AML-193 (cell line): ENCODE results near the gene SNRPD2.
"Not testable (repeated sequence)": the region's sequence is repeated elsewhere in the genome, so short reads cannot be mapped to it uniquely, and the experiment has no call there.

Experiments used
- DNase-seq, 2 experiments: peaks; one replicate each; lab custom pipeline; 2025; lab: John Stamatoyannopoulos, UW

SNRPD2 gene

DNA sequence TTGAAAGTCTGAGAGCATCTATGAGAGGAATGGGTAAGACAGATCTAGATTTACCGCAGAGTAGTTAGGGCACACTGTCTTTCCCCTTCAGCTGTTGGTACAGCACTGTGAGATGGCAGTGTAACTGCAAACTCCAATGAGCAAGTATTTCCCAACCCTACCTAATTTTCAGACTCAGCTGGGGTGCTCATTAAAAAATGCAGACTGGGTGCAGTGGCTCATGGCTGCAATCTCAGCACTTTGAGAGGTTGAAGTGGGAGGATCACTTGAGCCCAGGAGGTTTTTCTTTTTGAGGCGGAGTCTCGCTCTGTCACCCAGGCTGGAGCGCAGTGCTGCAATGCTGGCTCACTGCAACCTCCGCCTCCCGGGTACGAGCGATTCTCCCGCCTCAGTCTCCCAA, 13.4 kb upstream of the SNRPD2 start:
- no peak for DNase-seq

DNA sequence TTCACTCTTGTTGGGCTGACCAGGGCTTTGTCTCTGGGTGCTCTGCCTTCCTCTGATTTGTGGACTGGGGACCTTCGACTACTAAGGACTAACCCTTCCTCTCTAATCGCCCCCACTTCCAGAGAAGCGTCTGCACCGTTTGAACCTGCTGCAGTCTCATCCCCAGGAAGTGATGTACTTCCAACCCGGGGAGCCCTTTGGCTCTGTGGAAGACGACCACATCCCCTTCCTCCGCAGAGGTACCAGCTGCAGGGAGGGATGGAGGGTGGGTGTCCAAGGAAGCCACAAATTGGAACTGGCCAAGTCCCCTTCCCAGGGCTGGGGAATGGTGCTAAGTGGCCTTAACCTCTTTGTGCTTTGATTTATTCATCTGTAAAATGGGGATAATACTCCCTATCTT, 9.9 kb upstream of the SNRPD2 start:
- no peak for DNase-seq

DNA sequence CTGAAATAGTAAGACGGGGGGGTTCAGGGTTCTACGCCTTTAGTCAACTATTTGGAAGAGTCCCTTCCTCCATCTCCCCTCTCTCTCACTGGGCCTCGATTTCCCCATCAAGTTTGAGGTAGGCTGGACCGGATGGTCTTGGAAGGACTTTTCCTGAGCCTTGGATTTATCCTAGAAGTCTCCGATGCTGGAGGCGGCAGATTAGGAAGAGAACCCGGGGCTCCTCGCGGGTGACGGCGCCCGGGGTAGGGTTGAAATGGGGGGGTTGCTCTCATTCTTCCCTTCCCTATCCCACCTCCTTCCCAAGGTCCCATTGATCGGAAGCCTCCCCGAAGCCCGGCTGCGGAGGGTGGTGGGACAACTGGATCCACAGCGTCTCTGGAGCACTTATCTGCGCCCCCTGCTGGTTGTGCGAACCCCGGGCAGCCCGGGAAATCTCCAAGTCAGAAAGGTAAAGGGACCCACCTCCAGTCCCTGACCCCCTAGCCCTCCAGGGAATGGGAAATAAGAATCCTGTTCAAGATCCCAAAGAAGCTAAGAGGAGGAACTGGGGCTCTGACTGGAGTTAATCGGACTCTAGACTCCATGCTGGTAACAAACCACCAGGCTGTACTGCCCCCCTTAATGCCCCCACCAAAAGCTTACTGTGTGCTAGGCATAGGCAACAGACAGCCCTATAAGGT, 1.5 kb upstream of the SNRPD2 start:
- DNase-seq, result peak; percentile 39 to 45

DNA sequence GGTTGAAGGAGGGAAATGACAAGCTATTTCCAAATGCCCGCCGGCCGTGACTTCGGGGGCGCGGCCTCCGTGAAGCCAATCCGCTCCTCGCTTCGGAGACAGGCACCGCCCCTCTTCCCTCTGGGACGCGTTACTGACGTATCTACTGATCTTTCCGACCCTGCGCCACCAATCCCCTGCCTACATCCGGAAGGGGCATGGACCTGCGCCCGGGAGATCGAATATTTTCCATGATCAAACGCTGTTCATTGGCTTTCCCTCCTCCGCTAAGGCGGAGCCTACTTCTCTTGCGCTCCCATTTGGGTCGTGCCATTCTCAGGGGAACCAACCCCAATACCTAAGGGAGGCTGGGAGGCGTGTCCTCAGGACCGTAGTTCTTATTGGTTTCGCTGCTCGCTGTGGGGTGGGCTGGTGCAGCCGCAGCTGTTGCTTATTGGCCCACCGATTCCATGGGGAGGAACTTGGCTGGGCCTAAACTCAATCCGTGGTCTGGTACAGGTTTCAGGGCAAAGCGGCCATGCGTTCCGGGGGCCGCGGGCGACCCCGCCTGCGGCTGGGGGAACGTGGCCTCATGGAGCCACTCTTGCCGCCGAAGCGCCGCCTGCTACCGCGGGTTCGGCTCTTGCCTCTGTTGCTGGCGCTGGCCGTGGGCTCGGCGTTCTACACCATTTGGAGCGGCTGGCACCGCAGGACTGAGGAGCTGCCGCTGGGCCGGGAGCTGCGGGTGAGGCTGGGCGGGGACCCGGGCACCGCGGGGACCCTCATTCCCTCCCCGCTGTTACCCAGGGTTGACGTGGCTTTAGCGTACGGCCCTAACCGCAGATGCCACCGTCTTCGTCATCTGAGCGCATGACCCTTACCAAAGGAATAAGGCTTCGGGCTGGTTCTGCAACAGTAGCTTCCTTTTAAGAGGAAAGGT, 693 bp upstream of the SNRPD2 start, which contains the start of gene QPCTL:
Gene QPCTL (plus strand): TSS at position 480 of the 919 bp plus-strand sequence. CDS start 38 bp downstream, at position 518.
- peak; percentile 98 to 99 for DNase-seq

DNA sequence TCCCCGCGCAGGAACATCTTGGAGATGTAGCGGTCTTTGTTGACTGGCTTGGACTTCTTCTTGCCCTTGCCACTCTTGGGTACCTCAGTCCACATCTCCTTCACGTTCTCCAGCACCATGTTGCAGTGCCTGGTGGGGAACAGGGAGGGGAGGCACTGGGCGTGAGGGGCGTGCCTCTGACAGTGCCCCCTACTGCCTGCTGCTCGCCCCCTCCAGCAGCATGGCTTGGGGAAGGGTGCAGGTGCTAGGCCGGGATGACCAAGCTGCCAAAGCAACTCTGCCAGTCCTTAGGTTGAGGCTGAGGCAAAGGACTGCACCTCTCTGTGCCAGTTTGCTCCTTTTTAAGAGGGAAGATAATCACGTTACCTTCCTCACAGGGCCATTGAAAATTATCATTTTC, 4.2 kb downstream of the SNRPD2 start:
- no peak for DNase-seq

DNA sequence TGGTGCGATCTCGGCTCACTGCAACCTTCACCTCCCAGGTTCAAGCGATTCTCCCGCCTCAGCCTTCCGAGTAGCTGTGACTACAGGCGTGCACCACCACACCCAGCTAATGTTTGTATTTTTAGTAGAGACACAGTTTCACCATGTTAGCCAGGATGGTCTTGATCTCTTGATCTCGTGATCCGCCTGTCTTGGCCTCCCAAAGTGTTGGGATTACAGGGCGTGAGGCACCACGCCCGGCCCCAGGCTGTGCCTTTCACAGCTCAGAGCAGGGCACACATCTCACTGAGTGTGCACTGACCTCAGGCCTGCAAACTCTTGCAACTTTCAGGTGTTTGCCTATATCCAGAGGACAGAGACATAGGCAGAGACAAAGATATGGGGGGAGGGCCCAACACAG, 6.7 kb downstream of the SNRPD2 start:
- DNase-seq, result not testable (repeated sequence)

DNA sequence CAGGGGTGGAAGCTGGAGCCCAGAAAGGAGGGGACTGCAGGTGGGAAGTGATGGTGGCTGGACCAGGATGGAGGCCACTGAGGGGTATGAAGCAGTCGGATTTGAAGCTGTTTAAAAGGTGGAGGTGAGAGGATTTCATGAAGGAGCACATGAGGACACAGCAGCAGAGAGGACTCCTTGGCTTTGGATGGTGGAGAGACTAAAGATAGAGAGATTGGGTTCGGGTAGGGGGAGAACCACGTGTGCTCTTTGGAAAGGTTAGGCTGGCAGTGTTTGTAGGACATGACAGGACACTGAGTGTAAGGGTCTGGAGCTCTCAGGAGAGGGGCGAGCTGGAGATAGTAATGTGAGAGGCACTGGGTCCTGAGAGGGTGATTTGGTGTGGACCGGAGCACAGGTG, 8.8 kb downstream of the SNRPD2 start:
- no peak for DNase-seq

DNA sequence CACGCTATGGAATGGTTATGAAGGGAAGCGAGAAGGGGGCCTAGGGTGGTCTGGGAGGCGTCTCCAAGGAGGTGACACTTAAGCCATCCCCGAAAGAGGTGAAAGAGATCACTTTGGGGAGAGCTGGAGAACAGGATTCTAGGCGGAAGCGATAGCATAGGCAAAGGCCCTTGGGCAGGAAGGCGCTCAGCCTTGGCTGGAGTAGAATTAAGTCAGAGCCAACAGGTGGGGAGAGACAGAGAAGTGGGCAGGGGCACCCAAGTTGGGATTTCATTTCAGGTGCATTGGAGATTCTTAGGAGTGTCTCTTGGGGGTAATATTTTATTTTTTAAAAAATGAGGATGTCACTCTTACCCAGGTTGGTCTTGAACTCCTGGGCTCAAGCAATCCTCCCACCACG, 9.6 kb downstream of the SNRPD2 start:
- DNase-seq, result no peak

DNA sequence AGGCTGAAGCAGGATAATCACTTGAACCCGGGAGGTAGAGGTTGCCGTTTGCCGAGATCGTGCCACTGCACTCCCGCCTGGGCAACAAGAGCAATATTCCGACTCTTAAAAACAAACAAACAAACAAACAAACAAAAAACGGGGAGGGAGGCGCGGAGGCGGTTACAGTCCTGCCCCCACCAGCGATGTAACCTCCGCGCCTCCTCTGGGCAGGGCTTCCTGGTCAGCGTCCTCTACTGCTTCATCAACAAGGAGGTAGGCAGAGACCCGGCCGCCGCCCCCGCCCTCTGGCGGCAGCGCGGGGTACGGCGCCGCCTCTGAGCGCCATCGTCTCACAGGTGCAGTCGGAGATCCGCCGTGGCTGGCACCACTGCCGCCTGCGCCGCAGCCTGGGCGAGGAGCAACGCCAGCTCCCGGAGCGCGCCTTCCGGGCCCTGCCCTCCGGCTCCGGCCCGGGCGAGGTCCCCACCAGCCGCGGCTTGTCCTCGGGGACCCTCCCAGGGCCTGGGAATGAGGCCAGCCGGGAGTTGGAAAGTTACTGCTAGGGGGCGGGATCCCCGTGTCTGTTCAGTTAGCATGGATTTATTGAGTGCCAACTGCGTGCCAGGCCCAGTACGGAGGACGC, 10.2 kb downstream of the SNRPD2 start:
- DNase-seq, result peak; percentile 75 to 85

DNA sequence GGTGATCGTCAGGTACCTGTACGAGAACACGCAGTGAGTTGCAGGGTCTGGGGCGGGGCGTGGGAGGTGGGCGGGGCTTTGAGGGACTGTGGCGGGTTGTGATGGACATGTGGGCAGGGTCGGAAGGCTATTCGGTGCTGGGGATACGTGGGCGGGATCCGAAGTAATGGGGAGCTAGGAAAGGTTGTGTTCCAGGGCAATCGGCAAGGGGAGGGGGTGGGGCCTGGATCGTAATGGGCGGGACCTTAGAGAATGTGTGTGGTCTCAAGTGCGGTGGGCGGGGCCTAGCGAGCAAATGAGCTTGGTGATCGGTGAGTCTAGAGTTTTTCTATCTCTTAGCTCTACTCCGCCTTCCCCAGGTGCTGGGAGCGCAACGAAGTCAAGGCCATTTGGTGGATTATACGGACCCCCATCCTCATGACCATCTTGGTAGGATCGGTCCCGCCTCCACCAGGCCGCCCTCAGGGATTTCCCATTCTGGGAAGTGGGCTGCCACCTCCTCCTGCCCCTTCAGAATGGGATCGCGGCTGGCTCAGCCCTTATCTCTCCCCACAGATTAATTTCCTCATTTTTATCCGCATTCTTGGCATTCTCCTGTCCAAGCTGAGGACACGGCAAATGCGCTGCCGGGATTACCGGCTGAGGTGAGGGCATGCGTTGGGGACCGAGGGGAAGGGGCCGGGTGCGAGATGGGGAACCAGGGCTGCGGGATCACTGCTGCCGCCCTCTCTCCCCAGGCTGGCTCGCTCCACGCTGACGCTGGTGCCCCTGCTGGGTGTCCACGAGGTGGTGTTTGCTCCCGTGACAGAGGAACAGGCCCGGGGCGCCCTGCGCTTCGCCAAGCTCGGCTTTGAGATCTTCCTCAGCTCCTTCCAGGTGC, 14.2 kb downstream of the SNRPD2 start:
- DNase-seq, result no peak

DNA sequence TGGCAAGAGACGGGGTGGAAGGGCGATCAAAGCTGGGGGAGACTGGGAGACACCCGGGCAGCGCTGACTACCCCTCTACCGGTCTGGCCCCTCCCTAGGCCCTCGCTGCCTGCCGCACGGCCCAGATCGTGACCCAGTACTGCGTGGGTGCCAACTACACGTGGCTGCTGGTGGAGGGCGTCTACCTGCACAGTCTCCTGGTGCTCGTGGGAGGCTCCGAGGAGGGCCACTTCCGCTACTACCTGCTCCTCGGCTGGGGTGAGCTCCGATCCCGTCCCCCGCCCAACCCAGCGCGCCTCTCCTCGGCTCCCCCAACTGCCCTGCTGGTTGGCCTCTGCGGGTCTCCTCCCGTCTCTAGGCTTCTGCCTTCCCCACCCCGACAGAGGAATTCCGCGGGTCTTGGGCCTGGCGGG, 14.9 kb downstream of the SNRPD2 start:
- DNase-seq, result no peak

DNA sequence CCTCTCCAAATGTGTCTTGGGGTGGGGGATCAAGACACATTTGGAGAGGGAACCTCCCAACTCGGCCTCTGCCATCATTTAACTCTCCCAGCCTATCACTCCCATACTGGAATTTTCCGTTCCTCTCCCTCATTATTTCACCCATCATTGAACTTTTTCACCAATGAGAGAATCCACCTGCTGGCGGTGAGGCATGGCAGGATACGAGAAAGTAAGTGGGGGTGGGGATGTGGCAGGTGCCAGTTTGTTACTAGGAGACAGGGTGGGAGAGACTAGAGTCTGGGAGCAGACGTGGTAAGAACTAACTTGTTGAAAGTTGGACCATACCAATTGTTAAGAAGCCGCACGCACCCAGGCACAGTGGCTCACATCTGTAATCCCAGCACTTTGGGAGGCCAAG, 16.8 kb downstream of the SNRPD2 start:
- no peak for DNase-seq

DNA sequence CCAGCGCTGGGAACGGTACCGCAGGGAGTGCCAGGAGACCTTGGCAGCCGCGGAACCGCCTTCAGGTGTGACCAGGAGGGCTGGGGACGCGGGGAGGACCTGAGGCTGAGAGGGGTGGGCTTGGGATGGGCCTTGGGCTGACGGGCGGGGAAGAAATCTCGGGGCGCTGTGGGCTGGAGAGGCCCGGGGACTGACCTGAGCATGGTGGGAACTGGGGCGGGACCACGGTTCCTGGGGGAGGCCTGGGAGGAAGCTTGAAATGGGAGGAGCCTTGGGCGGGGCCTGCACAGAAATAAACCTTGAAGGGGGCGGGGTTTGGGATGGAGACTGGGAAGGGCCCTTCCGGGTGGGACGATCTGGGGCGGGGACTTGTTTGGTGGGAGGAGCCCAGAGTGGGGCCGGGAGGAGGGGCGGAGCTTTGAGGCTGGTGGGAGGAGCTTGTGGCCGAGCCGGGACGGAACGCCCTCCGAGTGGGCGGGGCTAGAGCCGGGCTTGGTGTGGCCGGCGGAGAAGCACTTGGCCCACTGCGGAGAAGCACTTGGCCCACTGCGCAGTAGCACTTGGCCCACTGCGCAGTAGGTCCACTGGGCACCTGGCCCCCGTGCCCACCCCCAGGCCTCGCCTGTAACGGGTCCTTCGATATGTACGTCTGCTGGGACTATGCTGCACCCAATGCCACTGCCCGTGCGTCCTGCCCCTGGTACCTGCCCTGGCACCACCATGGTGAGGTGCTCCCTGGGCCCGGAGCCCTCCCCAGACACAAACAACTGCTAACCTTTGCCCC, 20.9 kb downstream of the SNRPD2 start:
- DNase-seq, result no peak

DNA sequence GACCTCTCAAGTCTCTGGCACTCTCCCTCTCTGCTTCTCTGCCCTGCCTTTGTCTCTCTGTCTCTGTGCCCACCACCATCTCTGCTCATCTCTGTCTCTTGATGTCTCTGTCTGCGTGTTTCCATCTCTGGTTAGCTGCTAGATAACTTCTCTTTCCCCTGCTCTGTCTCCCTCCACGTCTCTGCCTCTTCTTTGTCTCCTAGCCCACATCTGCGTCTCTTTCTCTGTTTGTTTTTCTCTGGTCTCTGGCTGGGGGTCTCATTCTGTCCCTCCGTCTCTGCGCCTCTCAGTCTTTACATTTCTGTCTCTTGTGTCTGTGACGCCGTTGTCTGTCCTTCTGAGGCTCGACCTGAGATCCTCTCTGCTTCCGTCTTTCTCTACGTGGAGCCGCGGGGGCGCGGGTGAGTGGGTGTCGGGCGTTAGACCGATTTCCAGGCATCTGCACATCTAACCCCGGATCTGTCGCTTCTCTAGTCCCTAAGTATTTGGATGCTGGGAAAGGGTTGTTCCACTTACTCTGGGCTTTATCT, 23.3 kb downstream of the SNRPD2 start:
- DNase-seq, result no peak

DNA sequence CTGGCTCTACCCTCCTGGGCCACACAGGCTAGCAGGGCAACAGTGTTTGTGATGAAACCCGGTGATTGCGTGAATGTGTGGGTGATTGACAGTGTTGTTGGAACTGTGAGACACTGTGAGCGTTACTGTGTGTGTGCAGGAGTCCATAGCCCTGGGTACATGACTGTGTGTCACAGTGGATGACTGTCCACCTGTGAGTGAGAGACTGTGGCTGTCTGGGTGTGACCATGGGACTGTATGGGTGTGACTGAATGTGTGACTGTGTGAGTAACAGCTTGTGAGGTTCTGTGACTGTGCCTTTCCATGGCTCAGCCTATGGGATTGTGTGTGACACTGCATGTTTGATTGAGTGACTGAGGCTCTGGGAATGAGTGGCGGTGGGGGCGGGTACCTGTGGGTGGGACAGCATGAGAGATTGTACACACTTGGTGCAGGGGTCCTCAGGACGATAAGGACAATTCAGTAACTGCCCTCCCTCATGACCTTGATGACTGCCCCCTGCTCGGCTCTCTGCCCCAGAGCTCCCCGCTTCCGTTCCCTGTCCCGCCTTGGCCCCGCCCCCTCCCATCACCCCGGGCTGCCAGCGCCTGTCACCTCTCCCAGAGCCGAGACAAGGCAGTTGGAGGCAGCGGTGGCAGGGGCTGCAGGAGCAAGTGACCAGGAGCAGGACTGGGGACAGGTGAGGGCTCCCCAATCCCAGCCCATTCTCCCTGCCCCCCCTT, 24.0 kb downstream of the SNRPD2 start, which contains the start of gene GIPR:
Gene GIPR (plus strand): TSS at position 602 of the 722 bp plus-strand sequence. CDS start 1,300 bp downstream, outside the sequence.
- peak; percentile 22 to 27 for DNase-seq

DNA sequence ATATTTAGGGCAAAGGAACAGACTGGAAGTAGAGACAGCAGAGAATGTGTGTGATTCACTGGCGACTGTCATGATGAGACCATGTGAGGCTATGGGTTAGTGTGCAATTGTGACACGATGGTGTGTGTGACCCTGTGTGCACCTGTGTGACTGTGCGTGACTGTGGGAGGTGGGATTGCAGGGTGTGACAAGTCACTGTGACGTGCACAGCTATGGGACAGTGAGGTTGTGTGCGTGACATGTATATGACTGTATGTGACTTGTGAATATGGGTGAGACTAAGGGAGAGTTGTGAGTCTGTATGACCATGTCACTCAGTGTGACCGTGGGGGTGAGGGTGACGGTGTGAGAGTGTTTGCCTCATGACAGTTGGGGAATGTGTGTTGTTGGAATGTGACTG, 27.2 kb downstream of the SNRPD2 start:
- DNase-seq, result no peak

DNA sequence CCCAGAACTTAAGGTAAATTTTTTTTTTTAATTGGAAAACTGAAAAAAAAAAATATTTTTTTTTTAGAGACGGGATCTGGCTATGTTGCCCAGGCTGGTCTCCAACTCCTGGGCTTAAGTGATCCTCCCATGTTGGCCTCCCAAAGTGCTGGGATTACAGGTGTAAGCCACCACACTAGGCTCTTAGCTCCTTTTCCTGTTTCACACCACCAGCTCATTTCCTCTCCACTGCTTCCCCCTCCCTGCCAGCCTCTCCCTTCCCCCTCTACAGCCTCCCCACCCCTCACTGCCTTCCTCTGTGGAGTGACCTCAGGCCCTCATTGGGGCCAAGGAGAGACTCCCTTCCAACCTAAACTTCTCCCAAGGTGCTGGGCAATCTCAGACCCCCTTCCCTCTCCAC, 28.0 kb downstream of the SNRPD2 start:
- DNase-seq, result no peak

DNA sequence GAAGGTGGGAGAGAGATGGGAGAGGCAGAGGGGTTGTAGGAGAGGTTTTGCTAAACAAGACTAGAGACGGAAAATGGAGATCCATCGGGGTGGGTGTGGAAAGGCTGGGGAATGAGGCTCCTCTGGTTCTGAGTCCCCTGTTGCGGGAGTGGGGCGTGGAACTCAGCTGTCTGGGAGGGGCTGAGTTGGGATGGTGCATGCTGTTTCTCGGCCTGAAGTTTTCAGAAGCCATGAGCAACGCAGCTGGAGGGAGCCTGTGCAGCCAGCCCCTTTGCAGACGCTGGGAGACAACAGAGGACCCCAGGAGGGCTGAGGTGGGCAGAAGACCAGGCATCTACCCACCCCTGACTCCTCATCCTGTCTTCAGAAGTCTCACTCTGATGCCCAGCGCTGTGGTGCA, 31.1 kb downstream of the SNRPD2 start:
- no peak for DNase-seq

DNA sequence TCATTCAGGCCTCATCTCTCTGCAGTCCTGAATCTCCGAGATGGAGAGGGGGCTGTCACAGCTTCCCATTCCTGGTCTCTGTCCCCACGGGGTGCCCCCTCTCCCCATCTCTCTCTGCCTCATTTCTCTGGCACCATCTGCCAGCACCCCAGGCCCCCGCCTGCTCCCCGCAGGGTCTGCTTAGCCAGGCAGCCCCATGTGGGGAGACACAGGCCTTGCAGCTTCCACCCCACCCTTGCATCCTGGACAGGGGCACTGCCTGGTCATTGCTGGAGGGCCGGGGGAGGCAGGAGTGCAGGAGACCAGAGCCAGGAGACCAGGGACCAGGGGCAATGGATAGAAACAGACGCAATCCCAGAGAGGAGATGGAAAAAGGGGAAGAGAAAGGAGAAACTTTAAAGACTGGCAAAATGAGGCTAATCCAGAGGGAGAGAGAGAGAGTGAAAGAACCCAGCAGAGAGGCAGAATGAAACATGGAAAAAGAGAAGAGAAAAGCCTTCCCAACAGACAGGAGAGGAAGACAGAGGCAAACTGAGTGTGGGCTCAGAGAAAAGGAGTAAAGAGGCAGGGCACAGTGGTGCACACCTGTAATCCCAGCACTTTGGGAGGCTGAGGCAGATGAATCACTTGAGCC, 32.5 kb downstream of the SNRPD2 start:
- no peak for DNase-seq
